ENCODE data around the gene NRCAM. TPM values are rescaled to one million over a fixed set of nuclear protein-coding genes. Genes with fewer than 3 reads are reported as not detected.
A peak's percentile ranks its signal among the peaks of the same experiment; 100 is the strongest.

The NRCAM gene
- total and polyA plus RNA-seq, 2 of the 13 experiments (the other 11 are each of a cell fraction or from before 2014, with no cell fraction given): 0.31 to 0.33 TPM

DNA sequence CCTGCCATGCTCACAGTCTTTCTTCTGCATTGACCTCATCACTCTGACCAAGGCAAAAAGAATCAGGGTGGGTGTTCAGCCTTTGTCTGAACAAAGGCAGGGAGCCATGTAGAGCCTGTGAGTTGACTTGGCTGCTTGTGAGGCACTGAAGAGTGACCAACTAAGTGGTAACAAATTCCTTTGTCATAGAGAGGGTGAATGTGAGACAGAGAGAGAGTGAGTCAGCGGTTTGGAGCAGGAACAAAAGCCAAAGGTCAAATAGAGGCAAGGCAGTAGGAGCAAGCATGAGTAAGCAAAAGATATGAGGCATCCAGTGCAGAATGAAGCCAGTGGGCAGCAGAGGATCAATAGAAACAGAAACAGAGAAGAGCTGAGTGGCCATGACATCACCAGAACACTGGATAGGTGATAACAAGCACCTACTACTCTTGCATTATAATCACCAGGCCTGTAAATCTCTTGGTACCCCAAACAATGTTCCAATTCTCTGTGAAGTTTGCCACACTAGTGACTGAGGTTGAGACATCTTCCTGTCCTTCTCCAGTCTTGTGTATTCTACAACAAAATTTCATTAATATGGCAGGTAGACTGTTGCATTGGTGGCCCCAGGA is 209.9 kb downstream of the NRCAM start (continued):
- no peak for TF ChIP-seq CHCHD3 (CRISPR knock-in tag; IDR thresholded peaks at IDR 0.05)
- TF ChIP-seq ZNF232 (CRISPR knock-in tag; IDR thresholded peaks at IDR 0.05; ENCODE audit: borderline replicate concordance): no peak
- TF ChIP-seq XRCC5 (optimal IDR thresholded peaks at IDR 0.05; ENCODE audit: low read length): peak; percentile 33
- TF ChIP-seq SNAI1 (CRISPR knock-in tag; IDR thresholded peaks at IDR 0.05; ENCODE audit: borderline replicate concordance): no peak
- TF ChIP-seq ZNF570 (CRISPR knock-in tag; IDR thresholded peaks at IDR 0.05; ENCODE audit: borderline replicate concordance): no peak
- TF ChIP-seq HMG20A (CRISPR knock-in tag; IDR thresholded peaks at IDR 0.05; ENCODE audit: borderline replicate concordance): no peak
- peak; percentile 9; the same call in 1 of the 2 replicates for TF ChIP-seq KDM1A (CRISPR knock-in tag; IDR thresholded peaks at IDR 0.05)
- TF ChIP-seq TARDBP (CRISPR knock-in tag; IDR thresholded peaks at IDR 0.05): 0 out of 2 replicates have a peak, but pooled peaks have one; percentile 20
- peak; percentile 94 for TF ChIP-seq NFE2L2 (IDR thresholded peaks at IDR 0.05; ENCODE audit: low read length)
- TF ChIP-seq ZNF263 (CRISPR knock-in tag; IDR thresholded peaks at IDR 0.05): no peak
- TF ChIP-seq, protein P1, sequence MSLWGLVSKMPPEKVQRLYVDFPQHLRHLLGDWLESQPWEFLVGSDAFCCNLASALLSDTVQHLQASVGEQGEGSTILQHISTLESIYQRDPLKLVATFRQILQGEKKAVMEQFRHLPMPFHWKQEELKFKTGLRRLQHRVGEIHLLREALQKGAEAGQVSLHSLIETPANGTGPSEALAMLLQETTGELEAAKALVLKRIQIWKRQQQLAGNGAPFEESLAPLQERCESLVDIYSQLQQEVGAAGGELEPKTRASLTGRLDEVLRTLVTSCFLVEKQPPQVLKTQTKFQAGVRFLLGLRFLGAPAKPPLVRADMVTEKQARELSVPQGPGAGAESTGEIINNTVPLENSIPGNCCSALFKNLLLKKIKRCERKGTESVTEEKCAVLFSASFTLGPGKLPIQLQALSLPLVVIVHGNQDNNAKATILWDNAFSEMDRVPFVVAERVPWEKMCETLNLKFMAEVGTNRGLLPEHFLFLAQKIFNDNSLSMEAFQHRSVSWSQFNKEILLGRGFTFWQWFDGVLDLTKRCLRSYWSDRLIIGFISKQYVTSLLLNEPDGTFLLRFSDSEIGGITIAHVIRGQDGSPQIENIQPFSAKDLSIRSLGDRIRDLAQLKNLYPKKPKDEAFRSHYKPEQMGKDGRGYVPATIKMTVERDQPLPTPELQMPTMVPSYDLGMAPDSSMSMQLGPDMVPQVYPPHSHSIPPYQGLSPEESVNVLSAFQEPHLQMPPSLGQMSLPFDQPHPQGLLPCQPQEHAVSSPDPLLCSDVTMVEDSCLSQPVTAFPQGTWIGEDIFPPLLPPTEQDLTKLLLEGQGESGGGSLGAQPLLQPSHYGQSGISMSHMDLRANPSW (CRISPR knock-in tag; IDR thresholded peaks at IDR 0.05; ENCODE audit: borderline replicate concordance): no peak
- TF ChIP-seq KDM4B (CRISPR knock-in tag; IDR thresholded peaks at IDR 0.05): 0 out of 2 replicates have a peak, but pooled peaks have one; percentile 42
- TF ChIP-seq ZFX (CRISPR knock-in tag; IDR thresholded peaks at IDR 0.05; ENCODE audit: low read depth): no peak
- peak; percentile 52; the same call in 1 of the 2 replicates for TF ChIP-seq ZMYM4 (CRISPR knock-in tag; IDR thresholded peaks at IDR 0.05)
- TF ChIP-seq, protein P2, sequence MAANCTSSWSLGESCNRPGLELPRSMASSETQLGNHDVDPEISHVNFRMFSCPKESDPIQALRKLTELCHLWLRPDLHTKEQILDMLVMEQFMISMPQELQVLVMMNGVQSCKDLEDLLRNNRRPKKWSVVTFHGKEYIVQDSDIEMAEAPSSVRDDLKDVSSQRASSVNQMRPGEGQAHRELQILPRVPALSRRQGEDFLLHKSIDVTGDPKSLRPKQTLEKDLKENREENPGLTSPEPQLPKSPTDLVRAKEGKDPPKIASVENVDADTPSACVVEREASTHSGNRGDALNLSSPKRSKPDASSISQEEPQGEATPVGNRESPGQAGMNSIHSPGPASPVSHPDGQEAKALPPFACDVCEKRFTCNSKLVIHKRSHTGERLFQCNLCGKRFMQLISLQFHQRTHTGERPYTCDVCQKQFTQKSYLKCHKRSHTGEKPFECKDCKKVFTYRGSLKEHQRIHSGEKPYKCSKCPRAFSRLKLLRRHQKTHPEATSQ (CRISPR knock-in tag; IDR thresholded peaks at IDR 0.05; ENCODE audit: borderline replicate concordance): no peak
- no peak for TF ChIP-seq SOX6 (IDR thresholded peaks at IDR 0.05)
- TF ChIP-seq SOX6 (CRISPR knock-in tag; IDR thresholded peaks at IDR 0.05): peak; percentile 84
- TF ChIP-seq ZNF775 (CRISPR knock-in tag; IDR thresholded peaks at IDR 0.05; ENCODE audit: borderline replicate concordance): no peak
- peak; percentile 64; the same call in 1 of the 2 replicates for TF ChIP-seq MIER2 (CRISPR knock-in tag; IDR thresholded peaks at IDR 0.05)
- TF ChIP-seq, protein P3, sequence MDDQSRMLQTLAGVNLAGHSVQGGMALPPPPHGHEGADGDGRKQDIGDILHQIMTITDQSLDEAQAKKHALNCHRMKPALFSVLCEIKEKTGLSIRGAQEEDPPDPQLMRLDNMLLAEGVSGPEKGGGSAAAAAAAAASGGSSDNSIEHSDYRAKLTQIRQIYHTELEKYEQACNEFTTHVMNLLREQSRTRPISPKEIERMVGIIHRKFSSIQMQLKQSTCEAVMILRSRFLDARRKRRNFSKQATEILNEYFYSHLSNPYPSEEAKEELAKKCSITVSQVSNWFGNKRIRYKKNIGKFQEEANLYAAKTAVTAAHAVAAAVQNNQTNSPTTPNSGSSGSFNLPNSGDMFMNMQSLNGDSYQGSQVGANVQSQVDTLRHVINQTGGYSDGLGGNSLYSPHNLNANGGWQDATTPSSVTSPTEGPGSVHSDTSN (CRISPR knock-in tag; IDR thresholded peaks at IDR 0.05; ENCODE audit: borderline replicate concordance): no peak
- TF ChIP-seq, protein P4, sequence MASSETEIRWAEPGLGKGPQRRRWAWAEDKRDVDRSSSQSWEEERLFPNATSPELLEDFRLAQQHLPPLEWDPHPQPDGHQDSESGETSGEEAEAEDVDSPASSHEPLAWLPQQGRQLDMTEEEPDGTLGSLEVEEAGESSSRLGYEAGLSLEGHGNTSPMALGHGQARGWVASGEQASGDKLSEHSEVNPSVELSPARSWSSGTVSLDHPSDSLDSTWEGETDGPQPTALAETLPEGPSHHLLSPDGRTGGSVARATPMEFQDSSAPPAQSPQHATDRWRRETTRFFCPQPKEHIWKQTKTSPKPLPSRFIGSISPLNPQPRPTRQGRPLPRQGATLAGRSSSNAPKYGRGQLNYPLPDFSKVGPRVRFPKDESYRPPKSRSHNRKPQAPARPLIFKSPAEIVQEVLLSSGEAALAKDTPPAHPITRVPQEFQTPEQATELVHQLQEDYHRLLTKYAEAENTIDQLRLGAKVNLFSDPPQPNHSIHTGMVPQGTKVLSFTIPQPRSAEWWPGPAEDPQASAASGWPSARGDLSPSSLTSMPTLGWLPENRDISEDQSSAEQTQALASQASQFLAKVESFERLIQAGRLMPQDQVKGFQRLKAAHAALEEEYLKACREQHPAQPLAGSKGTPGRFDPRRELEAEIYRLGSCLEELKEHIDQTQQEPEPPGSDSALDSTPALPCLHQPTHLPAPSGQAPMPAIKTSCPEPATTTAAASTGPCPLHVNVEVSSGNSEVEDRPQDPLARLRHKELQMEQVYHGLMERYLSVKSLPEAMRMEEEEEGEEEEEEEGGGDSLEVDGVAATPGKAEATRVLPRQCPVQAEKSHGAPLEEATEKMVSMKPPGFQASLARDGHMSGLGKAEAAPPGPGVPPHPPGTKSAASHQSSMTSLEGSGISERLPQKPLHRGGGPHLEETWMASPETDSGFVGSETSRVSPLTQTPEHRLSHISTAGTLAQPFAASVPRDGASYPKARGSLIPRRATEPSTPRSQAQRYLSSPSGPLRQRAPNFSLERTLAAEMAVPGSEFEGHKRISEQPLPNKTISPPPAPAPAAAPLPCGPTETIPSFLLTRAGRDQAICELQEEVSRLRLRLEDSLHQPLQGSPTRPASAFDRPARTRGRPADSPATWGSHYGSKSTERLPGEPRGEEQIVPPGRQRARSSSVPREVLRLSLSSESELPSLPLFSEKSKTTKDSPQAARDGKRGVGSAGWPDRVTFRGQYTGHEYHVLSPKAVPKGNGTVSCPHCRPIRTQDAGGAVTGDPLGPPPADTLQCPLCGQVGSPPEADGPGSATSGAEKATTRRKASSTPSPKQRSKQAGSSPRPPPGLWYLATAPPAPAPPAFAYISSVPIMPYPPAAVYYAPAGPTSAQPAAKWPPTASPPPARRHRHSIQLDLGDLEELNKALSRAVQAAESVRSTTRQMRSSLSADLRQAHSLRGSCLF (CRISPR knock-in tag; IDR thresholded peaks at IDR 0.05; ENCODE audit: borderline replicate concordance): no peak

All from HepG2 (cell line).